Neural progenitor cell (in vitro differentiated cells): ENCODE data around the gene PDIA6.

Experiments
- CTCF ChIP-seq: fragments of 200-600 bp; sonication (generic); IDR thresholded peaks from 2 replicates; pipeline ENCODE4 v1.5.1; 2017; ENCODE audit warnings: antibody characterized with exemption, mild to moderate bottlenecking
- EZH2 ChIP-seq: fragments of 200-600 bp; sonication (generic); IDR thresholded peaks from 2 replicates; pipeline ENCODE4 v1.6.1; 2017; ENCODE audit warnings: antibody characterized with exemption, mild to moderate bottlenecking, moderate library complexity
- EZH2phosphoT487 ChIP-seq: fragments of 200-600 bp; sonication (generic); IDR thresholded peaks from 2 replicates; pipeline ENCODE4 v1.6.1; 2017; ENCODE audit warnings: antibody characterized with exemption

GRCh38 chr2:10817413-10817812 lies 4.8 kb upstream of the PDIA6 start:
- TF ChIP-seq CTCF (peak; percentile 65), EZH2 (no peak), EZH2phosphoT487 (no peak)
